Mucosa of descending colon (tissue), 3 donors: ENCODE measurements around the gene LOXL1. TPM values are rescaled to one million over a fixed set of nuclear protein-coding genes. Genes with fewer than 3 reads are reported as not detected.

Source experiments
- ATAC-seq: fragments of 200-7000 bp; cut with Tn5 transposase; one replicate; pipeline ENCODE4 v1.9.1; 2020; ENCODE audit warnings: mild to moderate bottlenecking, moderate library complexity
- DNase-seq, 3 donors: peaks; one replicate each; pipeline ENCODE4 v3.0.0-alpha.2; 2020
- H3K36me3 ChIP-seq: fragments of 200-600 bp; one replicate; pipeline ENCODE4 v1.8.0; 2021; ENCODE audit warnings: low read depth, mild to moderate bottlenecking
- H3K4me1 ChIP-seq: fragments of 200-600 bp; one replicate; pipeline ENCODE4 v1.8.0; 2021; ENCODE audit warnings: low read depth, mild to moderate bottlenecking
- H3K4me3 ChIP-seq: fragments of 200-600 bp; one replicate; pipeline ENCODE4 v1.8.0; 2021; ENCODE audit warnings: mild to moderate bottlenecking
- H3K9me3 ChIP-seq: fragments of 200-600 bp; one replicate; pipeline ENCODE4 v1.8.0; 2021; ENCODE audit warnings: mild to moderate bottlenecking
- CTCF ChIP-seq: fragments of 200-600 bp; IDR thresholded peaks from one replicate; pipeline ENCODE4 v1.8.0; 2022; ENCODE audit warnings: antibody characterized with exemption, mild to moderate bottlenecking
- intact Hi-C, 2 donors: fragments of 100-400 bp; cut with DNase I in 1 of 2; cut with micrococcal nuclease in 1 of 2; formaldehyde crosslinking; loops; one replicate each; pipeline versions ENCODE4 v1.11.0 to v1.11.1; 2022; cut with DNase I, micrococcal nuclease
- total RNA-seq, 3 donors: library from RNA; stranded (reverse); fragmentation: NEBNext Ultra II Directional in 2 of 3; extraction: Animal tissue kit (Norgen Biotek cat#: 25700) in 2 of 3; gene quantifications; one replicate each; pipeline versions ENCODE4 v1.2.1 to v1.2.4, GENCODE V29; 2021 to 2023
- donor health status: DM: no; HTN: no; CAD: no; lungs with moderate emphysema.
- donor health status: DM: no; HTN: no; CAD: no.
- donor health status: DM: no; HTN: yes; CAD: no.

Gene LOXL1
- total RNA-seq, 3 donors from 2014 or later = 0.87 to 7.9 (median 5.1) TPM

GRCh38 chr15:73889053-73889761, 37.1 kb upstream of the LOXL1 start:
- H3K4me3 ChIP-seq = no peak overlapping the region
- no peaks in the 10 kb centered on the region for H3K9me3 ChIP-seq
- intact Hi-C loops = no loop called here
- ATAC-seq = no peak
- H3K4me1 ChIP-seq = no peaks in the 10 kb centered on the region
- no peak for DNase-seq
- H3K36me3 ChIP-seq = no peaks in the 10 kb centered on the region
- no peak for TF ChIP-seq CTCF

- no peak for DNase-seq
- no peak for TF ChIP-seq CTCF
- Histone ChIP-seq H3K36me3 (no peaks in the 10 kb centered on the region), H3K4me3 (no peak overlapping the region), H3K9me3 (no peaks in the 10 kb centered on the region), H3K4me1 (no peaks in the 10 kb centered on the region)
- no peak for ATAC-seq
- intact Hi-C loops = no loop called here
Measured at GRCh38 chr15:73889762-73890124, 36.5 kb upstream of the LOXL1 start.

GRCh38 chr15:73891328-73892315, 34.6 kb upstream of the LOXL1 start:
- Histone ChIP-seq H3K9me3 (no peaks in the 10 kb centered on the region), H3K4me1 (no peaks in the 10 kb centered on the region), H3K36me3 (no peaks in the 10 kb centered on the region), H3K4me3 (no peak overlapping the region)
- TF ChIP-seq CTCF = no peak
- intact Hi-C loops = no loop called here
- ATAC-seq = no peak
- no peak for DNase-seq

GRCh38 chr15:73892446-73893226, 33.6 kb upstream of the LOXL1 start:
- ATAC-seq (no peak), DNase-seq (no peak)
- Histone ChIP-seq H3K9me3 (no peaks in the 10 kb centered on the region), H3K4me3 (no peak overlapping the region), H3K36me3 (no peaks in the 10 kb centered on the region), H3K4me1 (no peaks in the 10 kb centered on the region)
- TF ChIP-seq CTCF = no peak
- intact Hi-C loops = no loop called here

GRCh38 chr15:73894133-73894814, 32.0 kb upstream of the LOXL1 start:
- Histone ChIP-seq H3K4me1 (no peaks in the 10 kb centered on the region), H3K4me3 (no peak overlapping the region), H3K36me3 (no peaks in the 10 kb centered on the region), H3K9me3 (no peaks in the 10 kb centered on the region)
- TF ChIP-seq CTCF = no peak
- DNase-seq (no peak), ATAC-seq (no peak)
- intact Hi-C loops = no loop called here
